Measurements from ENCODE around the gene FOCAD. TPM values are rescaled to one million over a fixed set of nuclear protein-coding genes. Genes with fewer than 3 reads are reported as not detected.

Gene FOCAD
- total RNA-seq, 1 donor from 2014 or later, result 30.0 TPM

DNA sequence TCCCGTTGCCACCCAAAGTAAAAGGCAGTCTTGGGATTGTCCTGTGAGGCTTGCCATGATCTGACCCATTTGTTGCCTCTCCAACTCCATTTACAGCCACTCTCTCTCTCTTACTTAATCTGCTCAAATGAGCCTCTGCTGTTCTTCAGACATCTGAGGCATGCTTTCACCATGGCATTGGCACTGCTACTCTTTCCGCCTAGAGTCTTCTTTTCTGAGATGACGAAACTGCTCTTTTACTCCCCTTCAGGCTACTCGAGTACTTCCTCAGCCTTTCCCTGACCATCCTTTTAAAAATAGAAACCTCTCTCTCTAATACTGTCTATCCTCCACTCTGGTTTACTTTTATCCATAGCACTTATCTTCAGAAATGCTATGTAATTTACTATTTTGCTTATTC is 9.0 kb downstream of the FOCAD start:
- no peak for DNase-seq (ENCODE audit: low read depth)
- no peak overlapping the region for H3K4me3 ChIP-seq (ENCODE audit: low read depth, low read length)
- TF ChIP-seq, protein P1, sequence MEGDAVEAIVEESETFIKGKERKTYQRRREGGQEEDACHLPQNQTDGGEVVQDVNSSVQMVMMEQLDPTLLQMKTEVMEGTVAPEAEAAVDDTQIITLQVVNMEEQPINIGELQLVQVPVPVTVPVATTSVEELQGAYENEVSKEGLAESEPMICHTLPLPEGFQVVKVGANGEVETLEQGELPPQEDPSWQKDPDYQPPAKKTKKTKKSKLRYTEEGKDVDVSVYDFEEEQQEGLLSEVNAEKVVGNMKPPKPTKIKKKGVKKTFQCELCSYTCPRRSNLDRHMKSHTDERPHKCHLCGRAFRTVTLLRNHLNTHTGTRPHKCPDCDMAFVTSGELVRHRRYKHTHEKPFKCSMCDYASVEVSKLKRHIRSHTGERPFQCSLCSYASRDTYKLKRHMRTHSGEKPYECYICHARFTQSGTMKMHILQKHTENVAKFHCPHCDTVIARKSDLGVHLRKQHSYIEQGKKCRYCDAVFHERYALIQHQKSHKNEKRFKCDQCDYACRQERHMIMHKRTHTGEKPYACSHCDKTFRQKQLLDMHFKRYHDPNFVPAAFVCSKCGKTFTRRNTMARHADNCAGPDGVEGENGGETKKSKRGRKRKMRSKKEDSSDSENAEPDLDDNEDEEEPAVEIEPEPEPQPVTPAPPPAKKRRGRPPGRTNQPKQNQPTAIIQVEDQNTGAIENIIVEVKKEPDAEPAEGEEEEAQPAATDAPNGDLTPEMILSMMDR (conservative IDR thresholded peaks at IDR 0.05; ENCODE audit: low read depth, low read length), result no peak

DNA sequence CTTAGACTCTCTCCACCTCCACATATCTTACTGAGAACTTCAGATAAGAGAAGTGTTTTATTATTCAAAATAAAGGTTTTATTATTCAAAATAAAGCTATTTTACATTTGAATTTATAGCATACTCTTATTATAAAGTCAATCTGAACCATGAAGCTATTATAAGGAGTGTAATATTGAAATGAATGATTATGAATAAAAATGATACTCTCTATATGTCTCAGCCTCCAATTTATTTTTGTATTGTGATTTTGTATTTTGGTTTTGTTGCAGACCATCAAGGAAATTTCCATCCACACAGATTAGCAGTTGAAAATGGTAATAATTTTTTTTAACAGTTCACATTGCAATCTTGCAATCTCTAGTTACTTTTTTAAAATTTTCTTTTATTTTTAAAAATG is 10.2 kb downstream of the FOCAD start:
- no peak overlapping the region for H3K4me3 ChIP-seq (ENCODE audit: low read depth, low read length)
- TF ChIP-seq, protein P1 (conservative IDR thresholded peaks at IDR 0.05; ENCODE audit: low read depth, low read length), result no peak
- no peak for DNase-seq (ENCODE audit: low read depth)

DNA sequence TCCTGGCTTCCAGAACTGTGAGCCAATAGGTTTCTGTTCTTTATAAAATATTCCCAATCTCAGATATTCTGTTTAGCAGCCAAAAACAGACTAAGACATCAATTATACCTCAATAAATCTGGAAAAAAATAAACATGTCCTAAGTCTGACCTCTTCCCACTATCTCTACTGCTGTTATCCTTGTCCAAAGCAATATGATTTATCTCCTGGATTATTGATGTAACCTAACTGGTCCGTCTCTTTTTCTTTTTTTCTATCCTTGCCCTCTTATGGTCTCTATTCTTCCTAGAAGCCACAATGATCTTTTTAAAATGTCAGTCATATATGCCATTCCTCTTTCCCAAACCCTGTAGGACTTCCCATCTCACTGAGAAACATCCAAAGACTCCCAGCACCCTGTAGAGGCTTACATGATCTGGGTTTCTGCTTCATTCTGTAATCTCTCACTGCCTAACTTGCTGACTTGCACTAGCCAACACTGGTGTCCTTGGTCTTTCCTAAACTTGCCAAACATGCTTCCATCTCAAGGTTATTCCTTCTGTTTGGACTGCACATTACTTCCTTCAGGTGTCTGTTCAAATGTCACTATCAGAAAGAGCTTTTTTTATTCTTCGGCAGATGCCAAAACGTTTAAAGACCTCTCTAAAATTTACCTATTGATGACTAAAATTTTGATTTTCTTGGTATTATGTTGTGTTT is 13.1 kb downstream of the FOCAD start:
- TF ChIP-seq, protein P1 (conservative IDR thresholded peaks at IDR 0.05; ENCODE audit: low read depth, low read length), result no peak
- no peak overlapping the region for H3K4me3 ChIP-seq (ENCODE audit: low read depth, low read length)
- DNase-seq (ENCODE audit: low read depth), result no peak

GRCh38 chr9:20698782-20699181 is 14.7 kb downstream of the FOCAD start:
- TF ChIP-seq, protein P1 (conservative IDR thresholded peaks at IDR 0.05; ENCODE audit: low read depth, low read length), result no peak
- no peak for DNase-seq (ENCODE audit: low read depth)
- H3K4me3 ChIP-seq (ENCODE audit: low read depth, low read length), result no peak overlapping the region

DNA sequence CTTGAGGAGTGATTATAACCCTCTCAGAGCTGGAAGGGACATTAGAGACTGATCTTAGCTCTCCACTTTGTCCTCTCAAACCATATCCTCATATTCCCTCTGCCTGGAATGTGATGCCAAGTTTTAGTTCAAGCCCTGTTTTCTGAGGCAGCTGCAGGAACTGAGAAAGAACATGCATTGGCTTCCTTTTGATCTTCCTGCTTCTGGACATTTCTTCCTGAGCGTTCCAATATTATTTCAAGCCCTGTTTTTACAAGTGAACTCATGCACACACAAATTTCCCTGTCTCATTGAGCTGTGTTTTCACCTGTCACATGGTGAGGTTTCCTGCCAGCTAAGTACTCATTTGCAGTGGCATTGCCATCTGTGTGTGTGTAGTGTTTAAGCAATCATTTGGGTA is 17.0 kb downstream of the FOCAD start:
- no peak overlapping the region for H3K4me3 ChIP-seq (ENCODE audit: low read depth, low read length)
- DNase-seq (ENCODE audit: low read depth), result no peak
- TF ChIP-seq, protein P1 (conservative IDR thresholded peaks at IDR 0.05; ENCODE audit: low read depth, low read length), result no peak

DNA sequence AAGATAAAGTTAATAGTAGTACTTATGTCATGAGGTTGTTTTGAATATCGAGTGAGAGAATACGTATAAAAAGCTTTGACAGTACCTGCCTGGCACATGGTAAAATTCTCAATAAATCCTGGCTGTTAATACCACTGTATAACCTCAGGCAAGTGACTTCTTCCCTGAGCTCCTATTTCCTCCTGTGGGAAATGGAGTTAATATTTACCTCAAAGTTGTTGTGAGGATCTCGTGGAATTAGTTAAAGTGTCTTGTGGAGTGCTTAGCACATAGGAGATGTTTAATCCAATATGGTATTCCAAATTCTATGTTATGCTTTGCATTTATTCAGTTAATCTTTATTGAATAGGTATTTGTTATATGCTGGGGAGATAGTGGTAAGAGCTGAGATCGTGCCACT is 18.5 kb downstream of the FOCAD start:
- TF ChIP-seq, protein P1 (conservative IDR thresholded peaks at IDR 0.05; ENCODE audit: low read depth, low read length), result no peak
- no peak for DNase-seq (ENCODE audit: low read depth)
- no peak overlapping the region for H3K4me3 ChIP-seq (ENCODE audit: low read depth, low read length)

DNA sequence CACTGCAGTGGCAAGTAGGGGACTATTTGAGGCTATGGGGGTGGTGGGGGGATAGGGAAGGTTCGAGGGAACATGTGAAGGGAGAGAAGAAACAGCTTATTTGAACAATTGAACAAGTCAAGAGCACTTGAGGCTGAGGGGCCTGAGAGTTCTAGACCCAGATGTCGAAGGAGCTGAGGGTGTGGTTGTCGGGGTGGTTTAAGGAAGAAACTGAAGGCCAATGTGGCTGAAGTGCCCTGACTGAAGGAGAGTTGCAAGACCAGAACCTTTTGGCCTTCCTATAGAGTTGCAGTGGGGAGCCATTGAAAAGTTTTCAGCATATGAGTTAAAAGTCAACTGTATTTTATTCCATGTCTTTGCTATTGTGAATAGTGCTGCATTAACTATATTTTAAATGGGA is 19.1 kb downstream of the FOCAD start:
- no peak overlapping the region for H3K4me3 ChIP-seq (ENCODE audit: low read depth, low read length)
- TF ChIP-seq, protein P1 (conservative IDR thresholded peaks at IDR 0.05; ENCODE audit: low read depth, low read length), result no peak
- DNase-seq (ENCODE audit: low read depth), result no peak

Measured in epithelial cell of proximal tubule (primary cell).